ENCODE results near the gene GTPBP6. TPM values are rescaled to one million over a fixed set of nuclear protein-coding genes. Genes with fewer than 3 reads are reported as not detected.
"Not testable (repeated sequence)": the region's sequence is repeated elsewhere in the genome, so short reads cannot be mapped to it uniquely, and the experiment has no call there.

The GTPBP6 gene
- total and polyA plus RNA-seq, 2 donors (not counting 3 experiments of a cell fraction or from before 2014, with no cell fraction given) = 39.1 to 63.5 TPM

GRCh38 chrX:330726-331150 is 12.1 kb upstream of the GTPBP6 start:
- Histone ChIP-seq H3K4me2 (ENCODE audit: insufficient read depth, low read length) (no peak overlapping the region), H3K9me3 (replicated peaks; ENCODE audit: control insufficient read depth, insufficient read depth, low read length) (no peaks in the 10 kb centered on the region), H3K36me3 (ENCODE audit: control insufficient read depth in 2 of 2, extremely low read depth in 1 of 2, insufficient read depth in 2 of 2, low read length in 2 of 2) (no peaks in the 10 kb centered on the region), H3K4me1 (ENCODE audit: control insufficient read depth, extremely low read depth, insufficient read depth, low read length) (no peaks in the 10 kb centered on the region), H2AFZ (ENCODE audit: low read depth, low read length) (peak overlapping the region; percentile 87), H3K4me3 (replicated peaks in 1 of 3; ENCODE audit: insufficient read depth in 1 of 3, low read depth in 1 of 3, low read length in 3 of 3) (no peak overlapping the region), H4K20me1 (replicated peaks; ENCODE audit: control insufficient read depth, extremely low read depth, insufficient read depth, low read length) (no peaks in the 10 kb centered on the region), H3K9me1 (replicated peaks; ENCODE audit: control insufficient read depth, extremely low read depth, insufficient read depth, low read length) (no peaks in the 10 kb centered on the region), H3K27ac (ENCODE audit: insufficient read depth, low read depth, low read length) (no peak overlapping the region), H3K79me2 (ENCODE audit: control insufficient read depth, insufficient read depth, low read length) (no peaks in the 10 kb centered on the region), H3K27me3 (ENCODE audit: control insufficient read depth in 2 of 2, insufficient read depth in 2 of 2, low read length in 2 of 2) (peaks cover 0 to 3% of the 10 kb centered on the region in 2 experiments), H3K9ac (replicated peaks; ENCODE audit: extremely low read depth, insufficient read depth, low read length) (no peak overlapping the region)
- dilution Hi-C loops (cut with MboI; ENCODE audit: extremely low pct_ligation_motif_present, low sequenced_read_pairs) (no loop called here), intact Hi-C loops (cut with micrococcal nuclease) (no loop called here)
- ChIA-PET POLR2A (no interaction called here), CTCF (no interaction called here)
- no peak for FAIRE-seq
- BruUV-seq (replicated peaks) = no TSS peak
- DNase-seq (ENCODE audit: low read depth, low spot score) = no peak
- no peak for TF ChIP-seq FOS (IDR thresholded peaks at IDR 0.05; ENCODE audit: borderline replicate concordance, insufficient read depth, low read length)
- TF ChIP-seq, protein P1, sequence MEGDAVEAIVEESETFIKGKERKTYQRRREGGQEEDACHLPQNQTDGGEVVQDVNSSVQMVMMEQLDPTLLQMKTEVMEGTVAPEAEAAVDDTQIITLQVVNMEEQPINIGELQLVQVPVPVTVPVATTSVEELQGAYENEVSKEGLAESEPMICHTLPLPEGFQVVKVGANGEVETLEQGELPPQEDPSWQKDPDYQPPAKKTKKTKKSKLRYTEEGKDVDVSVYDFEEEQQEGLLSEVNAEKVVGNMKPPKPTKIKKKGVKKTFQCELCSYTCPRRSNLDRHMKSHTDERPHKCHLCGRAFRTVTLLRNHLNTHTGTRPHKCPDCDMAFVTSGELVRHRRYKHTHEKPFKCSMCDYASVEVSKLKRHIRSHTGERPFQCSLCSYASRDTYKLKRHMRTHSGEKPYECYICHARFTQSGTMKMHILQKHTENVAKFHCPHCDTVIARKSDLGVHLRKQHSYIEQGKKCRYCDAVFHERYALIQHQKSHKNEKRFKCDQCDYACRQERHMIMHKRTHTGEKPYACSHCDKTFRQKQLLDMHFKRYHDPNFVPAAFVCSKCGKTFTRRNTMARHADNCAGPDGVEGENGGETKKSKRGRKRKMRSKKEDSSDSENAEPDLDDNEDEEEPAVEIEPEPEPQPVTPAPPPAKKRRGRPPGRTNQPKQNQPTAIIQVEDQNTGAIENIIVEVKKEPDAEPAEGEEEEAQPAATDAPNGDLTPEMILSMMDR (IDR thresholded peaks at IDR 0.05; ENCODE audit: extremely low read depth in 1 of 2, insufficient read depth in 1 of 2, low read depth in 1 of 2, low read length in 2 of 2) = no peak
- TF ChIP-seq JUN (IDR thresholded peaks at IDR 0.05; ENCODE audit: borderline replicate concordance, insufficient read depth, insufficient read length, low read depth) = no peak
- TF ChIP-seq GATA2 (IDR thresholded peaks at IDR 0.05; ENCODE audit: insufficient read depth, insufficient read length, low read depth, low read length) = no peak
- no peak for TF ChIP-seq EZH2 (IDR thresholded peaks at IDR 0.05; ENCODE audit: borderline replicate concordance, low read depth, low read length, severe bottlenecking)
- TF ChIP-seq, protein P2, sequence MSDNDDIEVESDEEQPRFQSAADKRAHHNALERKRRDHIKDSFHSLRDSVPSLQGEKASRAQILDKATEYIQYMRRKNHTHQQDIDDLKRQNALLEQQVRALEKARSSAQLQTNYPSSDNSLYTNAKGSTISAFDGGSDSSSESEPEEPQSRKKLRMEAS (IDR thresholded peaks at IDR 0.05; ENCODE audit: insufficient read depth, insufficient read length) = no peak
- TF ChIP-seq MYC (IDR thresholded peaks at IDR 0.05; ENCODE audit: low read depth, low read length) = no peak
- TF ChIP-seq POLR2A (IDR thresholded peaks at IDR 0.05; ENCODE audit: low read depth, low read length) = no peak
- TF ChIP-seq POLR2AphosphoS5 (IDR thresholded peaks at IDR 0.05; ENCODE audit: insufficient read depth, low read depth, low read length) = no peak

DNA sequence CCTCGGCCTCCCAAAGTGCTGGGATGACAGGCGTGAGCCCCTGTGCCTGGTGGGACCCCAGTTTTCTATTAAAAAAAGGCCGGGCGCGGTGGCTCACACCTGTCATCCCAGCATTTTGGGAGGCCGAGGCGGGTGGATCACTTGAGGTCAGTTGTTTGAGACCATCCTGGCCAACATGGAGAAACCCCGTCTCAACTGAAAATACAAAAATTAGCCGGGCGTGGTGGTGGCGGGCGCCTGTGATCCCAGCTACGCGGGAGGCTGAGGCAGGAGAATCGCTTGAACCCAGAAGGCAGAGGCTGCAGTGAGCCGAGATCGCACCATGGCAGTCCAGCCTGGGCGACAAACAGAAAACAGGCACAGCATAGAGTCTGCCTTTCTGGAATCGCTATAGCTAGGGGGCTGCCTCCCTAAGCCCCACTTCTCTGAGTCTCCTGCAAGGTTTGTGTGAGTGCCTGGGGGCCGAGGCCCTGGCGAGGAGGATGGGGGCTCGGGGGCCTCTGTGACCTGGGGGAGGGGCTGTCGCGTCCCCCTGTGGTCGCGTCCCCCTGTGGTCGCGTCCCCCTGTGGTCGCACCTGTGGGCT is 11.6 kb upstream of the GTPBP6 start:
- H3K27ac ChIP-seq (ENCODE audit: insufficient read depth, low read depth, low read length); CTCF ChIA-PET; H4K20me1 ChIP-seq (replicated peaks; ENCODE audit: control insufficient read depth, extremely low read depth, insufficient read depth, low read length); H3K4me1 ChIP-seq (ENCODE audit: control insufficient read depth, extremely low read depth, insufficient read depth, low read length); POLR2A ChIA-PET; FAIRE-seq; H3K9me1 ChIP-seq (replicated peaks; ENCODE audit: control insufficient read depth, extremely low read depth, insufficient read depth, low read length); H3K9ac ChIP-seq (replicated peaks; ENCODE audit: extremely low read depth, insufficient read depth, low read length); dilution Hi-C loops (cut with MboI; ENCODE audit: extremely low pct_ligation_motif_present, low sequenced_read_pairs); BruUV-seq (replicated peaks); H3K79me2 ChIP-seq (ENCODE audit: control insufficient read depth, insufficient read depth, low read length); H3K27me3 ChIP-seq (ENCODE audit: control insufficient read depth in 2 of 2, insufficient read depth in 2 of 2, low read length in 2 of 2); H3K4me2 ChIP-seq (ENCODE audit: insufficient read depth, low read length); H3K36me3 ChIP-seq (ENCODE audit: control insufficient read depth in 2 of 2, extremely low read depth in 1 of 2, insufficient read depth in 2 of 2, low read length in 2 of 2); intact Hi-C loops (cut with micrococcal nuclease); H3K4me3 ChIP-seq (replicated peaks in 1 of 3; ENCODE audit: insufficient read depth in 1 of 3, low read depth in 1 of 3, low read length in 3 of 3); H3K9me3 ChIP-seq (replicated peaks; ENCODE audit: control insufficient read depth, insufficient read depth, low read length); H2AFZ ChIP-seq (ENCODE audit: low read depth, low read length); DNase-seq (ENCODE audit: low read depth, low spot score): not testable (repeated sequence)
